Nephron progenitor cell (in vitro differentiated cells): Measurements from ENCODE around the gene DPM2.

Experiments
- DNase-seq: peaks from one replicate; pipeline ENCODE4 v3.0.0; 2021
- H3K27ac Mint-ChIP-seq: 2 replicates; pipeline ENCODE4 v1.8.0; 2021; ENCODE audit warnings: mild to moderate bottlenecking, moderate library complexity, mixed read lengths
- H3K27me3 Mint-ChIP-seq: 2 replicates; pipeline ENCODE4 v1.8.0; 2021; ENCODE audit warnings: mild to moderate bottlenecking, low read depth, mixed read lengths; ENCODE audit not compliant: poor library complexity
- H3K36me3 Mint-ChIP-seq: 2 replicates; pipeline ENCODE4 v1.8.0; 2021; ENCODE audit warnings: low read depth, mixed read lengths
- H3K4me1 Mint-ChIP-seq: 2 replicates; pipeline ENCODE4 v1.8.0; 2021; ENCODE audit warnings: mixed read lengths
- H3K4me3 Mint-ChIP-seq: 2 replicates; pipeline ENCODE4 v1.8.0; 2021; ENCODE audit warnings: mild to moderate bottlenecking, moderate library complexity, mixed read lengths
- H3K9me3 Mint-ChIP-seq: 2 replicates; pipeline ENCODE4 v1.8.0; 2021; ENCODE audit warnings: mild to moderate bottlenecking, moderate library complexity, mixed read lengths
- TF ChIP-seq, protein P1 (sequence below): fragments of 200-600 bp; sonication (generic); IDR thresholded peaks from 2 replicates; pipeline ENCODE4 v1.5.0; 2021; ENCODE audit warnings: antibody characterized with exemption

The DPM2 gene

DNA sequence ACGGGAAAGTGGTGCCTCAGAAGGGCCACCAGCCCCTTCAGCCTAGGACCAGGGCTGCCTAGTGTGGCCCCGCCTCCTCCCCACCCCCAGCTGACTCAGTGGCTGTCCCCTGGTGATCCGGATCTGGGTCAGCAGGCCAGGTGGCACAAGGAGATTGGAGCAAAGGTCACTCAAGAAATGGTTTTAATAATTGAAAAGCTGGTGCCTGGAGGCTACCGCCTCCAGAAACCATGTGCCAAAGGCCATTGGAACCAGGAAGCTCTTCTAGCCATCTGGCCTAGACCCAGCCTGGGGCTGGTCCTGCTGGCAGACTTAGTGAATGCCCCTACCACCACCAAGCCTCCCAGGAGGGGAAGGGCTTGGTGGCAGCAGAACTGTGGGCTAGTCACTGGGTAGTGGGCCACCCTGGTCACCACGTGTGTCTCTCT lies 22.3 kb downstream of the DPM2 start:
- Mint-ChIP-seq H3K27me3 (peaks cover 10% of the 10 kb centered on the region), H3K27ac (no peak overlapping the region), H3K4me1 (peaks cover 41% of the 10 kb centered on the region), H3K9me3 (no peaks in the 10 kb centered on the region), H3K36me3 (peaks cover 5% of the 10 kb centered on the region), H3K4me3 (no peak overlapping the region)
- TF ChIP-seq, protein P1, sequence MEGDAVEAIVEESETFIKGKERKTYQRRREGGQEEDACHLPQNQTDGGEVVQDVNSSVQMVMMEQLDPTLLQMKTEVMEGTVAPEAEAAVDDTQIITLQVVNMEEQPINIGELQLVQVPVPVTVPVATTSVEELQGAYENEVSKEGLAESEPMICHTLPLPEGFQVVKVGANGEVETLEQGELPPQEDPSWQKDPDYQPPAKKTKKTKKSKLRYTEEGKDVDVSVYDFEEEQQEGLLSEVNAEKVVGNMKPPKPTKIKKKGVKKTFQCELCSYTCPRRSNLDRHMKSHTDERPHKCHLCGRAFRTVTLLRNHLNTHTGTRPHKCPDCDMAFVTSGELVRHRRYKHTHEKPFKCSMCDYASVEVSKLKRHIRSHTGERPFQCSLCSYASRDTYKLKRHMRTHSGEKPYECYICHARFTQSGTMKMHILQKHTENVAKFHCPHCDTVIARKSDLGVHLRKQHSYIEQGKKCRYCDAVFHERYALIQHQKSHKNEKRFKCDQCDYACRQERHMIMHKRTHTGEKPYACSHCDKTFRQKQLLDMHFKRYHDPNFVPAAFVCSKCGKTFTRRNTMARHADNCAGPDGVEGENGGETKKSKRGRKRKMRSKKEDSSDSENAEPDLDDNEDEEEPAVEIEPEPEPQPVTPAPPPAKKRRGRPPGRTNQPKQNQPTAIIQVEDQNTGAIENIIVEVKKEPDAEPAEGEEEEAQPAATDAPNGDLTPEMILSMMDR: no peak
- no peak for DNase-seq

DNA sequence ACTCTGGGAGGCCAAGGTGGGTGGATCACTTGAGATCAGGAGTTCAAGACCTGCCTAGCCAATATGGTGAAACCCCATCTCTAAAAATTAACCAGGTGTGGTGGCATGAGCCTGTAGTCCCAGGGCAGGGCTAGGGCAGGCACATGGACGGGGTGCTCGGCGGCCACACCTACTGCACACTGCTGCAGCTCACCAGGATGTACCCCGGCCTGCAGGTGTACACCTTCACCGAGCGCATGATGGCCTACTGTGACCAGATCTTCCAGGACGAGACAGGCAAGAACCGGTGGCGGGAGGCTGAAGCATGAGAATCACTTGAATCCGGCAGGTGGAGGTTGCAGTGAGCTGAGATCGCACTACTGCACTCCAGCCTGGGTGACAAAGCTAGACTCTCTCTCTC lies 24.0 kb downstream of the DPM2 start:
- H3K27me3 Mint-ChIP-seq: peaks cover 10% of the 10 kb centered on the region
- DNase-seq: no peak
- no peak overlapping the region for H3K27ac Mint-ChIP-seq

DNA sequence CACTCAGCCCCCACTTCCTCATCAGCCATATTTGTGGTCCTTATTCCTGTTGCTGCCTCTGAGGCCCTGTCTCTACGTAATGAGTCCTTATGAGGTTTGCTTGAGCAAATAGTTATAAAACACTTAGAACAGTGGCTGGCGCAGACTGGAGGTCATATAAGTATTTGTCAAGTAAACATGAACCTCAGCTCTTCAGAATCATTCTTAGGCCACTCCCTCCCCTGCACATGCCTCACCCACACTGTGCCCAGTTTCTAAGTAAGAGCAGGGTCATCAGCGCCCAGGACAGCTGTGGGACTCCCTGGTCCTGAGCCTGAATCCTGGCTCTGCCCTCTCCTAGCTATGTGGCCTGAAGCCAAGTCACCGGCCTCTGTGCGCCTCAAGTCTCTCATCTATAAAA lies 24.8 kb downstream of the DPM2 start:
- Mint-ChIP-seq H3K27ac (no peak overlapping the region), H3K4me1 (peaks cover 31% of the 10 kb centered on the region), H3K4me3 (no peak overlapping the region), H3K27me3 (peaks cover 10% of the 10 kb centered on the region), H3K36me3 (peaks cover 5% of the 10 kb centered on the region), H3K9me3 (no peaks in the 10 kb centered on the region)
- no peak for DNase-seq
- TF ChIP-seq, protein P1: no peak

More for the DNA sequence above, 24.0 kb downstream of the DPM2 start:
- Mint-ChIP-seq H3K36me3 (peaks cover 5% of the 10 kb centered on the region), H3K4me3 (no peak overlapping the region), H3K9me3 (no peaks in the 10 kb centered on the region), H3K4me1 (peaks cover 37% of the 10 kb centered on the region)
- TF ChIP-seq, protein P1: no peak

DNA sequence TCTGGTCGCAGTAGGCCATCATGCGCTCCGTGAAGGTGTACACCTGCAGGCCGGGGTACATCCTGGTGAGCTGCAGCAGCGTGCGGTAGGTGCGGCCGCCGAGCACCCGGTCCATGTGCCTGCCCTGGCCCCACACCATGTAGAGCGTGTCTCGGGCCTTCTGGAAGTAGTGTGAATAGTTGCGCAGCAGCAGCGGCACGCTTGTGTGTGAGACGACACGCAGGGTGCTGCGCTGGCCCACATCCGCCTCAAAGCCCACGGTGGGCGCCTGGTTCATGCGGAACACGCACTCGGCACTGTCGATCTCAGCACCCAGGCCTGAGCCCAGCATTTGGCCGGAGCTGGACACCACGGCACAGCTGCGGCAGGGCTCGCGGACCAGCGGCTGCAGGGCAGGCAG lies 25.4 kb downstream of the DPM2 start:
- DNase-seq: no peak
- TF ChIP-seq, protein P1: no peak
- H3K4me3 Mint-ChIP-seq: no peak overlapping the region
- H3K27me3 Mint-ChIP-seq: peaks cover 10% of the 10 kb centered on the region
- peaks cover 32% of the 10 kb centered on the region for H3K4me1 Mint-ChIP-seq
- H3K9me3 Mint-ChIP-seq: no peaks in the 10 kb centered on the region
- peaks cover 5% of the 10 kb centered on the region for H3K36me3 Mint-ChIP-seq
- H3K27ac Mint-ChIP-seq: no peak overlapping the region

DNA sequence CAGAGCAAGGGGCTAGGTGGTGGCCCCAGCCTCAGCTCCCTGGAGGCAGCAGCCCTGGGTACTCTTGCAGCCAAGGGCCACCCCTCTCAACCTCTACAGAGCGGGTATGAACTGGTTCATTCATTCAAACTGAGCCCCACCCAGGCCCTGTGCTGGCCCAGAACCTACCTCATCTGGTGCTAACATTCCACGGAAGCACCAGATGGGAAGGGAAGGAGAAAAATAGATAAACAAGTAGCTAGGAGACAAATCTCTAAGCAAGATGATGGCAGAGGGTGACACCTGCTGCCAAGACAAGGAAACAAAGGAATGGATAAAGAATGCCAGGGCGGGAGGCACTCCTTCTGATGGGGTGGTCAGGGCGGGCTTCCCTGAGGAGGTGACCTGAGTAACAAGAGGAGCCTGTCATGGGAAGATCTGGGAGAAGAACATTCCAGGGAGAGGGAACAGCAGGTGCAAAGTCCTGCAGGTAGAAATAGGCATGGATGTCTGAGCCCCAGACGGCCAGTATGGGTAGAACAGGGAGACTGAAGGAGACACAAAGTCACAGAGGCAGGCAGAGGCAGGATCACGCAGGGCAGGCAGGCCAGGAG lies 26.9 kb downstream of the DPM2 start:
- DNase-seq: no peak
- TF ChIP-seq, protein P1: no peak
- no peak overlapping the region for H3K4me3 Mint-ChIP-seq
- peaks cover 5% of the 10 kb centered on the region for H3K36me3 Mint-ChIP-seq
- H3K27me3 Mint-ChIP-seq: peaks cover 7% of the 10 kb centered on the region
- H3K4me1 Mint-ChIP-seq: peaks cover 40% of the 10 kb centered on the region
- H3K9me3 Mint-ChIP-seq: no peaks in the 10 kb centered on the region
- H3K27ac Mint-ChIP-seq: peak overlapping the region; percentile 38

DNA sequence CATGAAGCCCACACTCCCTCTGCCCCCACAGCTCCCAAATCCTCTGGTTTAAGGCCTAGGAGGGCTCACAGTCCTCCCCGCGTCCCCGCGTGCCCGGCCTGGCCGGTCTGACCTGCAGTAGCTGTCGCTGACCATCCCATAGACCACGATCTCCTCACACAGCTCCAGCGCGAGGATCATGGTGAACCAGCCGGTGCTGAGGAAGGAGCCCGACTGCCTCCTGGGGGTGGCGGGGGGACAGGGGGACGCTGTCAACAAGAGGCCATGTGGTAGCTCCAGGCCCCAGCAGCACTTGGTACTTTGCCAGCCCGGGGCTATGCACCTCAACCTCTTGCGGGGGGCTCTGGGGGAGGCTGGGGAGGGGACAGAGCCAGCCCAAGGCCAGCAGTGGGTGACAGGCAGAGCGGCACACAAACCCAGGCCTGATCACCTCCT lies 27.8 kb downstream of the DPM2 start:
- H3K4me3 Mint-ChIP-seq: no peak overlapping the region
- peaks cover 7% of the 10 kb centered on the region for H3K27me3 Mint-ChIP-seq
- H3K36me3 Mint-ChIP-seq: peaks cover 5% of the 10 kb centered on the region
- DNase-seq: no peak
- no peaks in the 10 kb centered on the region for H3K9me3 Mint-ChIP-seq
- H3K27ac Mint-ChIP-seq: no peak overlapping the region
- peaks cover 48% of the 10 kb centered on the region for H3K4me1 Mint-ChIP-seq
- TF ChIP-seq, protein P1: no peak
